Stomach (tissue), 9 donors: ENCODE data around the gene ZBTB44. TPM values are rescaled to one million over a fixed set of nuclear protein-coding genes. Genes with fewer than 3 reads are reported as not detected.
"Not testable (repeated sequence)": the region's sequence is repeated elsewhere in the genome, so short reads cannot be mapped to it uniquely, and the experiment has no call there.

ENCODE experiments used
- DNase-seq, 2 donors: peaks; one replicate each; pipeline versions ENCODE4 v3.0.0 to v3.0.0-alpha.2; 2013 to 2019
- H3K27ac ChIP-seq, 5 donors: fragments of 200-600 bp in 4 of 5; sonication (generic) in 4 of 5; one replicate each; pipeline ENCODE4 v1.5.1; 2013 to 2019; ENCODE audit warnings: mild to moderate bottlenecking in 1 of 5, moderate library complexity in 1 of 5
- H3K27me3 ChIP-seq, 3 donors: fragments of 200-600 bp; sonication (generic); one replicate each; pipeline ENCODE4 v1.5.1; 2017 to 2019; ENCODE audit warnings: mixed run types in 1 of 3
- H3K36me3 ChIP-seq, 4 donors: fragments of 200-600 bp; sonication (generic); 1 replicate in 3 of 4; 2 replicates in 1 of 4; pipeline ENCODE4 v1.5.1; 2016 to 2019
- H3K4me1 ChIP-seq, 4 donors: fragments of 200-600 bp; sonication (generic); one replicate each; pipeline ENCODE4 v1.5.1; 2016 to 2019
- H3K4me3 ChIP-seq, 4 donors: fragments of 200-600 bp; sonication (generic) in 3 of 4; one replicate each; pipeline ENCODE4 v1.5.1; 2016 to 2019; ENCODE audit warnings: mild to moderate bottlenecking in 1 of 4
- H3K9me3 ChIP-seq, 4 donors: fragments of 200-600 bp; sonication (generic); one replicate each; pipeline ENCODE4 v1.5.1; 2016 to 2019
- CTCF ChIP-seq, 7 experiments: fragments of 450-650 bp in 4 of 7; fragments of 200-600 bp in 3 of 7; sonication (generic) in 3 of 7; IDR thresholded peaks; one replicate each; pipeline ENCODE4 v1.5.1; 2016 to 2019; ENCODE audit warnings: antibody characterized with exemption in 7 of 7, control low read depth in 2 of 7, mild to moderate bottlenecking in 1 of 7
- EP300 ChIP-seq: sonication (generic); formaldehyde crosslinking; IDR thresholded peaks from one replicate; pipeline ENCODE4 v1.6.1; 2017; ENCODE audit warnings: antibody characterized with exemption
- POLR2A ChIP-seq, 4 donors: fragments of 450-650 bp; IDR thresholded peaks; one replicate each; pipeline ENCODE4 v1.6.1; 2016; ENCODE audit warnings: antibody characterized with exemption in 4 of 4, control low read depth in 2 of 4, mild to moderate bottlenecking in 1 of 4, moderate library complexity in 1 of 4
- POLR2AphosphoS5 ChIP-seq, 3 donors: sonication (generic); formaldehyde crosslinking; IDR thresholded peaks; one replicate each; pipeline ENCODE4 v1.6.1; 2016; ENCODE audit warnings: antibody characterized with exemption in 3 of 3
- WGBS, 5 donors: extraction: QIAGEN DNeasy Blood & Tissue Kit in 3 of 5; methylation state at CpG; one replicate each; pipeline versions ENCODE4 v1.1.5 to v1.1.7; 2013 to 2018; 5-methylcytosine and 5-hydroxymethylcytosine counted together
- intact Hi-C: fragments of 100-400 bp; cut with DNase I; formaldehyde crosslinking; loops from one replicate; pipeline ENCODE4 v1.15.1; 2023; ENCODE audit warnings: low total_unique reads
- polyA plus RNA-seq, 3 donors: library from polyadenylated mRNA; stranded (reverse); fragments of 200-250 nt; gene quantifications; one replicate each; pipeline ENCODE4 v1.2.3, GENCODE V29; 2013
- total RNA-seq, 5 donors: library from RNA; depleted of rRNA; stranded (reverse); fragments of >200 nt; gene quantifications; one replicate each; pipeline versions ENCODE4 v1.1.0 to v1.2.3, GENCODE V29; 2014 to 2016
- donor health status: healthy with polysubstance abuse.
- donor health status: Bipolar disorder and iron deficiency.
- donor health status: healthy.

Gene ZBTB44
- total and polyA plus RNA-seq, 8 donors: 8.4 to 123 (median 35.9) TPM

DNA sequence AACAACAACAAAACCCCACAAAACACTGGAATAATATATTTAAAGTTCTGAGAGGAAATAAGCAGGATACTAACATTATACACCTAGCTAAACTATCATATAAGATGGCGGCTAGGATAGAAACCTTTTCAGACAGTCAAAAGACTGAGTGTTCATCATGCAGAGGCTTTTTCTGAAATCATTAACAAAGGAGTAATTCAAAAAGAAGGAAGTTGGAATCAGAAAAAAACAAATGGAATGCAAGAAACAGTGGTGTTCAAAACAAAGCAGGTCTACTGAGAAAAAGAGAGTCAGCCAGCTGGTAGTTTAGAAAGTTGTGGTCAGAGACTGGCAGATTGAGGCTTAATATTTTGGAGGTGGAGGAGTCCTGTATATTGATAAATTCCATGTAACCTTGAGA lies 30.1 kb upstream of the ZBTB44 start:
- no peak for DNase-seq
- intact Hi-C loops: no loop called here
- 92 to 100% (median 97%) methylated on average over 1 of the region's 1 CpG for WGBS, 5 donors
- H3K36me3 ChIP-seq: no peaks in the 10 kb centered on the region
- no peak for TF ChIP-seq POLR2AphosphoS5 (IDR thresholded peaks at IDR 0.05)
- TF ChIP-seq POLR2A (IDR thresholded peaks at IDR 0.05): no peak
- TF ChIP-seq EP300: no peak
- no peak for TF ChIP-seq CTCF (IDR thresholded peaks at IDR 0.05)
- H3K4me3 ChIP-seq: no peak overlapping the region
- H3K27me3 ChIP-seq: no peaks in the 10 kb centered on the region
- H3K27ac ChIP-seq: no peak overlapping the region
- peaks cover 0 to 10% (median 3%) of the 10 kb centered on the region in 4 donors for H3K9me3 ChIP-seq
- no peaks in the 10 kb centered on the region for H3K4me1 ChIP-seq

- intact Hi-C loops: no loop called here
- Histone ChIP-seq H3K27ac (no peak overlapping the region), H3K36me3 (no peaks in the 10 kb centered on the region), H3K4me3 (no peak overlapping the region), H3K4me1 (no peaks in the 10 kb centered on the region), H3K27me3 (no peaks in the 10 kb centered on the region), H3K9me3 (peaks cover 0 to 10% (median 3%) of the 10 kb centered on the region in 4 donors)
- no peak for DNase-seq
- WGBS, 5 donors: 70 to 79% (median 72%) methylated on average over 3 of the region's 3 CpGs
- TF ChIP-seq EP300: no peak
- TF ChIP-seq POLR2AphosphoS5 (IDR thresholded peaks at IDR 0.05): no peak
- TF ChIP-seq POLR2A (IDR thresholded peaks at IDR 0.05): no peak
- TF ChIP-seq CTCF (IDR thresholded peaks at IDR 0.05): no peak
Measured at GRCh38 chr11:130340671-130341319, 26.1 kb upstream of the ZBTB44 start.

GRCh38 chr11:130338667-130339066 lies 23.9 kb upstream of the ZBTB44 start:
- Histone ChIP-seq H3K4me3 (no peak overlapping the region), H3K27me3 (no peaks in the 10 kb centered on the region), H3K4me1 (no peaks in the 10 kb centered on the region), H3K27ac (no peak overlapping the region), H3K9me3 (peaks cover 0 to 10% (median 3%) of the 10 kb centered on the region in 4 donors), H3K36me3 (no peaks in the 10 kb centered on the region)
- TF ChIP-seq POLR2AphosphoS5 (IDR thresholded peaks at IDR 0.05) (no peak), EP300 (no peak), POLR2A (IDR thresholded peaks at IDR 0.05) (no peak), CTCF (IDR thresholded peaks at IDR 0.05) (no peak)
- intact Hi-C loops: no loop called here
- no peak for DNase-seq
- WGBS, 5 donors: 78 to 98% (median 86%) methylated on average over 3 of the region's 3 CpGs

- no peak overlapping the region for H3K4me3 ChIP-seq
- H3K27ac ChIP-seq: no peak overlapping the region
- intact Hi-C loops: no loop called here
- no peaks in the 10 kb centered on the region for H3K4me1 ChIP-seq
- DNase-seq: no peak
- peaks cover 0 to 10% (median 3%) of the 10 kb centered on the region in 4 donors for H3K9me3 ChIP-seq
- H3K36me3 ChIP-seq: no peaks in the 10 kb centered on the region
- WGBS, 5 donors: 91 to 99% (median 97%) methylated on average over 15 to 36 of the region's 36 CpGs
- TF ChIP-seq EP300: no peak
- no peak for TF ChIP-seq POLR2AphosphoS5 (IDR thresholded peaks at IDR 0.05)
- TF ChIP-seq CTCF (IDR thresholded peaks at IDR 0.05): no peak
- no peaks in the 10 kb centered on the region for H3K27me3 ChIP-seq
Measured at GRCh38 chr11:130337281-130338089, 22.8 kb upstream of the ZBTB44 start.

DNA sequence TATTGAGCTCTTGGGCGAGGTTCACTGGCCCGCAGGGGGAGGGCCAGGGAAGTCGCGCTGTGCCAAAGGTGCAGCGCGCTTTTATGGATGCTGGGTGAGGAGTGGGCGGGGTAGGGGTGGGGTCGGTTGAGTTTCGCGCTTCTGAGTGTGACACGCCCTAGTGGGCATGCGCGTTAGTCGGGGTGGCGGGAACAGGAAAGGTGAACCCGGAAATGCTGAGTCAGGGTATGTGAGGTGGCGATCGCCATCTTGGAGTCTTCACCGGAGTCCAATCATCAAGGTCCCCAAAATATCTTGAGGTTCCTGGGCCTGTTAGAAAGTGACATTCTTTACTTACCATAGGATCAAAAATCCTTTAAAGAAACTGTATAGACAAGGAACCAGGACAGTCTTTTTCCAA lies 16.7 kb upstream of the ZBTB44 start:
- WGBS, 5 donors: 94 to 97% (median 95%) methylated on average over 19 of the region's 19 CpGs
- H3K27ac ChIP-seq, H3K4me3 ChIP-seq, H3K36me3 ChIP-seq, intact Hi-C loops, H3K9me3 ChIP-seq, H3K27me3 ChIP-seq, H3K4me1 ChIP-seq, DNase-seq: not testable (repeated sequence)
